Prostate gland (tissue), 2 donors: ENCODE data around the gene AJAP1. TPM values are rescaled to one million over a fixed set of nuclear protein-coding genes. Genes with fewer than 3 reads are reported as not detected.
"Not testable (repeated sequence)": the region's sequence is repeated elsewhere in the genome, so short reads cannot be mapped to it uniquely, and the experiment has no call there.

Experiments
- DNase-seq: peaks from one replicate; pipeline ENCODE4 v3.0.0-alpha.2; 2019; ENCODE audit warnings: low spot score
- H3K27ac ChIP-seq, 2 donors: fragments of 200-600 bp; sonication (generic); 2 replicates each; pipeline ENCODE4 v1.5.1; 2017 to 2019
- H3K27me3 ChIP-seq: fragments of 200-600 bp; sonication (generic); replicated peaks from 2 replicates; pipeline ENCODE4 v1.5.1; 2019; ENCODE audit not compliant: insufficient read depth
- H3K36me3 ChIP-seq, 2 donors: fragments of 200-600 bp; sonication (generic); 1 replicate in 1 of 2; 2 replicates in 1 of 2; pipeline versions ENCODE4 v1.5.1 to v1.8.1; 2017 to 2019
- H3K4me1 ChIP-seq: fragments of 200-600 bp; sonication (generic); replicated peaks from 2 replicates; pipeline ENCODE4 v1.5.1; 2019
- H3K4me3 ChIP-seq, 2 donors: fragments of 200-600 bp; sonication (generic); 2 replicates each; pipeline ENCODE4 v1.5.1; 2017 to 2019
- H3K9me3 ChIP-seq: fragments of 200-600 bp; sonication (generic); 2 replicates; pipeline ENCODE4 v1.5.1; 2017
- CTCF ChIP-seq, 4 experiments: fragments of 200-600 bp in 2 of 4; fragments of 450-650 bp in 2 of 4; sonication (generic) in 2 of 4; IDR thresholded peaks; 1 replicate in 3 of 4; 2 replicates in 1 of 4; pipeline ENCODE4 v1.5.1; 2016 to 2019; ENCODE audit warnings: antibody characterized with exemption in 4 of 4, mild to moderate bottlenecking in 2 of 4, moderate library complexity in 2 of 4
- POLR2A ChIP-seq: fragments of 450-650 bp; IDR thresholded peaks from one replicate; pipeline ENCODE4 v1.6.1; 2016; ENCODE audit warnings: antibody characterized with exemption, mild to moderate bottlenecking
- POLR2AphosphoS5 ChIP-seq: sonication (generic); formaldehyde crosslinking; IDR thresholded peaks from one replicate; pipeline ENCODE4 v1.6.1; 2017; ENCODE audit warnings: antibody characterized with exemption
- WGBS: methylation state at CpG from one replicate; pipeline ENCODE4 v1.1.5; 2018; 5-methylcytosine and 5-hydroxymethylcytosine counted together
- intact Hi-C: fragments of 100-400 bp; cut with DNase I; formaldehyde crosslinking; loops from one replicate; pipeline ENCODE4 v1.14.2; 2022
- total RNA-seq, 2 donors: library from RNA; depleted of rRNA; stranded (reverse); fragments of >200 nt; gene quantifications; one replicate each; pipeline ENCODE4 v1.1.0, GENCODE V29; 2016

Gene AJAP1
- total RNA-seq, 2 donors from 2014 or later: 0.73 to 6.7 TPM

- TF ChIP-seq POLR2A: no peak
- no peak for TF ChIP-seq CTCF (IDR thresholded peaks at IDR 0.05)
- TF ChIP-seq POLR2AphosphoS5: no peak
- Histone ChIP-seq H3K4me3 (no peak overlapping the region), H3K9me3 (no peaks in the 10 kb centered on the region), H3K27ac (no peak overlapping the region), H3K27me3 (no peaks in the 10 kb centered on the region), H3K4me1 (no peaks in the 10 kb centered on the region), H3K36me3 (no peaks in the 10 kb centered on the region)
- intact Hi-C loops: no loop called here
- DNase-seq: no peak
- 96% methylated on average over 5 of the region's 6 CpGs for WGBS
Observed at GRCh38 chr1:4617506-4617905, 36.9 kb upstream of the AJAP1 start.

GRCh38 chr1:4618827-4619226 lies 35.6 kb upstream of the AJAP1 start:
- H3K4me3 ChIP-seq, H3K27me3 ChIP-seq, H3K4me1 ChIP-seq, H3K9me3 ChIP-seq, H3K36me3 ChIP-seq, H3K27ac ChIP-seq, intact Hi-C loops, DNase-seq: not testable (repeated sequence)
- 99% methylated on average over 3 of the region's 3 CpGs for WGBS

DNA sequence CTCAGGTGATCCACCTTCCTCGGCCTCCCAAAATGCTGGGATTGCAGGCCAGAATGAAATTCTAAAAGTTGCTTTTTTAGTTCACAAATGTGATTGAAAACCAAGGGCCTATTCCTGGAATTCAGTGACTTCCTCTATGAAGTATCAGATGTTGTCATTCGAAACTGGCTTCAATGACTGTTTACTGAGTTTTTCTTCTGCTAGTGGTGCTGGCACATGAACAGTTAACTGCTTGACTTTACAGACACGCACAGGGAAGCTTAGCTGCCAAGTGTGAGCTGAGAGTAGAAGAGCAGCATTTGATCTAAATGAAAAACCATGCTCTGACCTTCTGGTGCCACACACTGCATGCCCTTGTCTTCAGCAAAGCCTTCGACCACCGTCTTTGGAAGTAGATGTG lies 32.8 kb upstream of the AJAP1 start:
- no peak overlapping the region for H3K4me3 ChIP-seq
- no peak for DNase-seq
- no peaks in the 10 kb centered on the region for H3K36me3 ChIP-seq
- no peak overlapping the region for H3K27ac ChIP-seq
- no peaks in the 10 kb centered on the region for H3K4me1 ChIP-seq
- WGBS: 69% methylated on average over 5 of the region's 5 CpGs
- no peaks in the 10 kb centered on the region for H3K9me3 ChIP-seq
- intact Hi-C loops: no loop called here
- H3K27me3 ChIP-seq: peaks cover 2% of the 10 kb centered on the region
- TF ChIP-seq CTCF (IDR thresholded peaks at IDR 0.05): no peak
- no peak for TF ChIP-seq POLR2A
- no peak for TF ChIP-seq POLR2AphosphoS5

DNA sequence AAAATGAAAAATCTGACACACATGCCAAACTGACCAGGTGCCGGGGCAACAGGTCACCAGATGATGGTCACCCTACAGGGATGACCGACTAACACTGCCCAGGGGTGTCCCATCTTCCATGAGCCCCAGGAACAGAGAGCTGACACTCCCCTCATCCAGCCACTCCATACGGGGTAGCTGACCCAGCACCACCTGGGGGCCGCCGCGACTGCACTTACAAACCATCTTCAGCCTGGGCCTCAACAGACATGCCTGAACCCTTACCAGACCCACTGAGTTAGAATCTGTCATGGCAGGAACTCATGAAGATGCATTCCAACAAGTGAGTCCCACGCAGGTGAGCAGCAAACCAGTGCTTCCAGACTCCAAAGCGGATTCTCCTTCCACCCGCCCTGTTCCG lies 31.6 kb upstream of the AJAP1 start:
- H3K27me3 ChIP-seq: peaks cover 2% of the 10 kb centered on the region
- intact Hi-C loops: no loop called here
- no peaks in the 10 kb centered on the region for H3K36me3 ChIP-seq
- H3K4me1 ChIP-seq: no peaks in the 10 kb centered on the region
- H3K4me3 ChIP-seq: no peak overlapping the region
- H3K27ac ChIP-seq: no peak overlapping the region
- no peaks in the 10 kb centered on the region for H3K9me3 ChIP-seq
- 92% methylated on average over 10 of the region's 10 CpGs for WGBS
- no peak for DNase-seq
- no peak for TF ChIP-seq CTCF (IDR thresholded peaks at IDR 0.05)
- no peak for TF ChIP-seq POLR2AphosphoS5
- TF ChIP-seq POLR2A: no peak

GRCh38 chr1:4624141-4624715 lies 30.2 kb upstream of the AJAP1 start:
- Histone ChIP-seq H3K27ac (no peak overlapping the region), H3K4me1 (no peaks in the 10 kb centered on the region), H3K36me3 (no peaks in the 10 kb centered on the region), H3K4me3 (no peak overlapping the region), H3K9me3 (no peaks in the 10 kb centered on the region), H3K27me3 (peaks cover 2% of the 10 kb centered on the region)
- 78% methylated on average over 9 of the region's 10 CpGs for WGBS
- TF ChIP-seq POLR2AphosphoS5 (no peak), CTCF (IDR thresholded peaks at IDR 0.05) (no peak), POLR2A (no peak)
- intact Hi-C loops: no loop called here
- DNase-seq: no peak
